ENCODE measurements around the gene PLXDC2. TPM values are rescaled to one million over a fixed set of nuclear protein-coding genes. Genes with fewer than 3 reads are reported as not detected.

PLXDC2 gene
- total RNA-seq, 3 donors from 2014 or later (not counting 1 experiment from before 2014, with no cell fraction given) = 16.9 to 22.9 (median 21.6) TPM

DNA sequence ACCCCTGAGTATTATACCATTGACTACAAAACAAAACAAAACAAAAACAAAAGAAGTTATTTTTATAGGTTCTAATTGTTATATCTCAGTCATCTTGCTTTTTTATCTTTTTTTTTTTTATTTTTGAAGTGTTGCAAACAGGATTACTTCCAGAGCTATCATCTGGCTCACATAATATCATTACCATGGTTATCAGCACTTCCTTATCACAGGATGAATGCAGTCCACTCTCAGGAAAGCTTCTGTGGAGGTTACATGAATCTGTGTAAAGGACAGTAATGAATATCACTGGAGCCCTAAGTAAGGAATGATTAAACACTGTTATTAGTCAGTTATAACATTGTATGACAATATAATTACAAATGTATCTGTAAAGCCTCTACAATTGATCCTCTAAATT is 451.5 kb downstream of the PLXDC2 start:
- H3K4me1 Mint-ChIP-seq = peaks cover 0 to 8% of the 10 kb centered on the region in 2 donors
- intact Hi-C loops (cut with micrococcal nuclease) = no loop called here
- no peak overlapping the region for H3K4me3 Mint-ChIP-seq
- no peaks in the 10 kb centered on the region for H3K27me3 ChIP-seq (ENCODE audit: control insufficient read depth, insufficient read depth, low read length)
- no peaks in the 10 kb centered on the region for H3K4me1 ChIP-seq (ENCODE audit: control insufficient read depth, insufficient read depth, low read length)
- ATAC-seq = no peak
- H3K9me3 Mint-ChIP-seq = no peaks in the 10 kb centered on the region
- H3K27ac ChIP-seq (ENCODE audit: low read length) = no peak overlapping the region
- TF ChIP-seq, protein P1, sequence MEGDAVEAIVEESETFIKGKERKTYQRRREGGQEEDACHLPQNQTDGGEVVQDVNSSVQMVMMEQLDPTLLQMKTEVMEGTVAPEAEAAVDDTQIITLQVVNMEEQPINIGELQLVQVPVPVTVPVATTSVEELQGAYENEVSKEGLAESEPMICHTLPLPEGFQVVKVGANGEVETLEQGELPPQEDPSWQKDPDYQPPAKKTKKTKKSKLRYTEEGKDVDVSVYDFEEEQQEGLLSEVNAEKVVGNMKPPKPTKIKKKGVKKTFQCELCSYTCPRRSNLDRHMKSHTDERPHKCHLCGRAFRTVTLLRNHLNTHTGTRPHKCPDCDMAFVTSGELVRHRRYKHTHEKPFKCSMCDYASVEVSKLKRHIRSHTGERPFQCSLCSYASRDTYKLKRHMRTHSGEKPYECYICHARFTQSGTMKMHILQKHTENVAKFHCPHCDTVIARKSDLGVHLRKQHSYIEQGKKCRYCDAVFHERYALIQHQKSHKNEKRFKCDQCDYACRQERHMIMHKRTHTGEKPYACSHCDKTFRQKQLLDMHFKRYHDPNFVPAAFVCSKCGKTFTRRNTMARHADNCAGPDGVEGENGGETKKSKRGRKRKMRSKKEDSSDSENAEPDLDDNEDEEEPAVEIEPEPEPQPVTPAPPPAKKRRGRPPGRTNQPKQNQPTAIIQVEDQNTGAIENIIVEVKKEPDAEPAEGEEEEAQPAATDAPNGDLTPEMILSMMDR (IDR thresholded peaks at IDR 0.05) = no peak
- DNase-seq = no peak
- H3K27me3 Mint-ChIP-seq (ENCODE audit: low read depth in 2 of 2) = no peaks in the 10 kb centered on the region
- no peaks in the 10 kb centered on the region for H3K9me3 ChIP-seq (ENCODE audit: control insufficient read depth, insufficient read depth, low read length)
- H3K36me3 ChIP-seq (ENCODE audit: control insufficient read depth, insufficient read depth, low read length) = no peaks in the 10 kb centered on the region
- no peaks in the 10 kb centered on the region for H3K36me3 Mint-ChIP-seq
- H3K4me3 ChIP-seq (ENCODE audit: low read length) = no peak overlapping the region
- no peak overlapping the region for H3K27ac Mint-ChIP-seq

DNA sequence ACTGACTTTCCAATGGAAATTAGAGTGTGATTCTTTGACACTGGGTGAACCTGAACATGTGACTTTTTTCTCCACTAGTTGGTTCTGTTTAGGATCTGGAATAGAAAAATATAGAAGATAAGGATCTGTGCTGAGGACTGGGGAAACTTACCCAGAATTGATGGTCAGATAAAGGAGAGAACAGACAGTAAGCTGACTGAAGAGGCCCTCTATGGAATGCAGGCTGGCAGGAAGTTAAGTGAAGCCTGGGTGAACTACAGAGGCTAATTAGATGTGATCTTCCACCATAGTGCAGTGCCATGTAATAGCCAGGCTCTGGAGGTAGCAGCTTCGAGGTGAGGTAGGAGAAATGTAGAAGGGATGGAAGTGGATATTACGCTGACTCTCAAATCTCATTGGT is 455.3 kb downstream of the PLXDC2 start:
- intact Hi-C loops (cut with micrococcal nuclease) = no loop called here
- peaks cover 6% of the 10 kb centered on the region for H3K36me3 Mint-ChIP-seq
- DNase-seq (no peak), ATAC-seq (no peak)
- H3K4me1 Mint-ChIP-seq = peaks cover 0 to 8% of the 10 kb centered on the region in 2 donors
- no peaks in the 10 kb centered on the region for H3K27me3 Mint-ChIP-seq (ENCODE audit: low read depth in 2 of 2)
- no peak overlapping the region for H3K4me3 Mint-ChIP-seq
- H3K27ac Mint-ChIP-seq = no peak overlapping the region
- no peaks in the 10 kb centered on the region for H3K9me3 Mint-ChIP-seq
- TF ChIP-seq, protein P1 (IDR thresholded peaks at IDR 0.05) = no peak
- Histone ChIP-seq H3K4me3 (ENCODE audit: low read length) (no peak overlapping the region), H3K4me1 (ENCODE audit: control insufficient read depth, insufficient read depth, low read length) (no peaks in the 10 kb centered on the region), H3K27ac (ENCODE audit: low read length) (no peak overlapping the region), H3K36me3 (ENCODE audit: control insufficient read depth, insufficient read depth, low read length) (no peaks in the 10 kb centered on the region), H3K27me3 (ENCODE audit: control insufficient read depth, insufficient read depth, low read length) (no peaks in the 10 kb centered on the region), H3K9me3 (ENCODE audit: control insufficient read depth, insufficient read depth, low read length) (no peaks in the 10 kb centered on the region)
- WGBS (ENCODE audit: insufficient coverage) = 50% methylated on average over 1 of the region's 2 CpGs

DNA sequence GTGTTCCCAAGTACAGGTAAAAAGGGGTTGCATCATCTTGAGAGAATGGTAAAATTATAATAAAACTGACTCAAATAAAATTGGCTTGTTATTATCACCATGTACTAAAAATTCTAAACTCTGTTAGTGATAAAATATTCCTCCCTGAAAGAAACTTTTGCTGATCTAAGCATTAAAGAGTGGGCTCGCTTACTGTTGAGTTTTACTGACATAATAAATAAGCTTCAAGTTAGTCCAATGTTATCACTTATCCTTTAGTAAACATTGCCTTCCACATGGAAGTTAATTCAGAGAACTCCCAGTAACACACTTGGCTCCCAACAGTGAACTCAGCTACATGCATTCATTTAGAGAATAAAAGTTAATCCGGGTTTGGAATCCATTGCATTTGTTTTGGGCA is 456.4 kb downstream of the PLXDC2 start:
- WGBS (ENCODE audit: insufficient coverage) = 86% methylated on average over 1 of the region's 2 CpGs
- ATAC-seq (no peak), DNase-seq (no peak)
- Histone ChIP-seq H3K27me3 (ENCODE audit: control insufficient read depth, insufficient read depth, low read length) (no peaks in the 10 kb centered on the region), H3K36me3 (ENCODE audit: control insufficient read depth, insufficient read depth, low read length) (no peaks in the 10 kb centered on the region), H3K4me1 (ENCODE audit: control insufficient read depth, insufficient read depth, low read length) (no peaks in the 10 kb centered on the region), H3K4me3 (ENCODE audit: low read length) (no peak overlapping the region), H3K9me3 (ENCODE audit: control insufficient read depth, insufficient read depth, low read length) (no peaks in the 10 kb centered on the region), H3K27ac (ENCODE audit: low read length) (no peak overlapping the region)
- no peak overlapping the region for H3K4me3 Mint-ChIP-seq
- intact Hi-C loops (cut with micrococcal nuclease) = no loop called here
- no peaks in the 10 kb centered on the region for H3K27me3 Mint-ChIP-seq (ENCODE audit: low read depth in 2 of 2)
- peaks cover 0 to 10% of the 10 kb centered on the region in 2 donors for H3K4me1 Mint-ChIP-seq
- H3K36me3 Mint-ChIP-seq = peaks cover 6% of the 10 kb centered on the region
- H3K27ac Mint-ChIP-seq = no peak overlapping the region
- TF ChIP-seq, protein P1 (IDR thresholded peaks at IDR 0.05) = no peak
- H3K9me3 Mint-ChIP-seq = no peaks in the 10 kb centered on the region

DNA sequence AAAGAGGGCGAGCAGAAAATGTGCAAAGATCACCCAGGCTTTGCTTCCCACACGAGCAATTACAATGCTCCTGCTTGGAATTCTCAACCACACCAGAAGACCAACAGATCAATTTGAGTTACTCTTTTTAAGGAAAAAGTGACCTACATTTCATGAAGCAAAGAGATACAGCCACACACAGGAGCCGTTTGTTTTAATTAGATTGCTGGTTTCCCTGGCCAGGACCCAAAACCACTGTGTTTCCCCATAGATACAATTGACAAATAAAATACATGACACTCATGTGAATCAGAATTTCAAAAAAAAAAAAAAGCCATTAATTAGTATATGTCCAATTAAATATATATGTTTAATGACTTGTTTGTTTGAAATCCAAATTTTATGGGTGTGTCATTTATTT is 458.3 kb downstream of the PLXDC2 start:
- 63% methylated on average over 3 of the region's 3 CpGs for WGBS (ENCODE audit: insufficient coverage)
- TF ChIP-seq, protein P1 (IDR thresholded peaks at IDR 0.05) = no peak
- intact Hi-C loops (cut with micrococcal nuclease) = no loop called here
- no peak for ATAC-seq
- no peaks in the 10 kb centered on the region for H3K9me3 Mint-ChIP-seq
- Histone ChIP-seq H3K4me3 (ENCODE audit: low read length) (no peak overlapping the region), H3K36me3 (ENCODE audit: control insufficient read depth, insufficient read depth, low read length) (no peaks in the 10 kb centered on the region), H3K27ac (ENCODE audit: low read length) (no peak overlapping the region), H3K4me1 (ENCODE audit: control insufficient read depth, insufficient read depth, low read length) (no peaks in the 10 kb centered on the region), H3K9me3 (ENCODE audit: control insufficient read depth, insufficient read depth, low read length) (no peaks in the 10 kb centered on the region), H3K27me3 (ENCODE audit: control insufficient read depth, insufficient read depth, low read length) (no peaks in the 10 kb centered on the region)
- peaks cover 6% of the 10 kb centered on the region for H3K36me3 Mint-ChIP-seq
- H3K4me3 Mint-ChIP-seq = no peak overlapping the region
- no peak overlapping the region for H3K27ac Mint-ChIP-seq
- peaks cover 4 to 14% of the 10 kb centered on the region in 2 donors for H3K4me1 Mint-ChIP-seq
- no peaks in the 10 kb centered on the region for H3K27me3 Mint-ChIP-seq (ENCODE audit: low read depth in 2 of 2)
- DNase-seq = no peak

Data from natural killer cell (primary cell).